NCI-H2227 (cell line): ENCODE results near the gene ARHGAP31.
"Not testable (repeated sequence)": the region's sequence is repeated elsewhere in the genome, so short reads cannot be mapped to it uniquely, and the experiment has no call there.

Experiments
- DNase-seq: peaks from one replicate; lab custom pipeline; 2025; ENCODE audit not compliant: unreplicated experiment; lab: John Stamatoyannopoulos, UW

Gene ARHGAP31

DNA sequence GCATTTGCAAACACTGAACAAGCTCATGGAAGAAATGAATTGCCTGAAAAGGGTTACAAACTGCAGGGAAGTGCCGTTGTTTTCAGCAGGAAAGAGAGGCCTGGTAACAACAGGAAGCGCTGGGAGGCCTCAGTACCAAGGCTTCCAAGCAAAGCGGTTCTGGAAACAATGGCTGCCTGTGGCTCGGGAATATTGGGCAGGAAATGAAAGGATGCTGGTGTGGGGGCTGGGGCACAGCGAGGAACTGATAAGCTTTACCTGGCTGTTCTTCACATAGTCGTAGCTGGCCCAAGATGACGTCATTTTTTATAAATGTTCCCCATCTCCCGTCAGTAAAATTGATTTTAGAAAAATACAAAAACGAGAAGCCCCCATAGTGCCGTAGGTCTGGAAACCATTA, 55.9 kb downstream of the ARHGAP31 start:
- DNase-seq, result no peak

DNA sequence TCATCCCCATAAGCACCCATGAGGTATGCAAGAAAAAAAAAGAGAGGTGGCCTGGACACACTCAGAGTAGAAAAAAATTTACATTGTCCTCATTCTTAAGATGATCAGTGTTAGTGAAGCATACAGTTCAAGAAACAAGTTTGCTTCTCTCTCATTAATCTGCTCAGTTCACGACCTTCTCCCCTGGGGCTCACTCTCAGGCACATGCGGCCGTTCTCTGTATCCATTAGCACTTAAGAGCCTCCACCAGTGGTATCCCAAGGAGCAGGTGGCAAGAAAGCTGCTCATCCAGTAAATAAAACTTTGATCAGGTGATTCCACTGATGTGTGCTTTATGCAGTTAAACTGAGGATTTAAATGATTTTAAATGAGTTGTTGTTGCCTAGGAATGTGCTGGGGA, 57.4 kb downstream of the ARHGAP31 start:
- no peak for DNase-seq

DNA sequence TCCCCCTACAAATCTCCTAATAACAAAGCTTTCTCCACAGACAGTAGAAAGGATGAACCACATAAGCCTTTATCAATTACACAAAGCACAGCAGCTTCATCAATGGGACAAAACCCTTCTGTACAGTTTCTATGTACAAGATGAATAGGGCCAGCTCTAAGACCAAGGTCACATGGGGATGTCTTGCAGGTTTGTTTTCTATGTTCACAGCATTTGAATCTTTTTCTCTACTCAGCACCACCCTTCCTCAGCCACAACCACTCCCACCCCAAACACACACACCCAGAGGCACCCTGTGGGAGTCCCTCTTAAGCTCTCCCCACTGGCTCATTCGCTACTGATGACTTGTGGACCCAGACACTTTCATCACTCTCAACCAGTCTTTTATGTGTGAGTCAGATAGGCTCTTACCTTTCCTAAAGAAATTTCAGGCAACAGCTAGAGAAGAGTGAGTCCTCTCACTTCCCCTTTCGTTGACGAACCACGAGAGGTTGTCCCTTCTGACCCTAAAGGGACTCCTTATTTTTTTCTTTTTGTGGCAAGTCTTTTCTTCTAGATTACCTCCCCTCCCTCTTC, 57.9 kb downstream of the ARHGAP31 start:
- DNase-seq, result no peak

DNA sequence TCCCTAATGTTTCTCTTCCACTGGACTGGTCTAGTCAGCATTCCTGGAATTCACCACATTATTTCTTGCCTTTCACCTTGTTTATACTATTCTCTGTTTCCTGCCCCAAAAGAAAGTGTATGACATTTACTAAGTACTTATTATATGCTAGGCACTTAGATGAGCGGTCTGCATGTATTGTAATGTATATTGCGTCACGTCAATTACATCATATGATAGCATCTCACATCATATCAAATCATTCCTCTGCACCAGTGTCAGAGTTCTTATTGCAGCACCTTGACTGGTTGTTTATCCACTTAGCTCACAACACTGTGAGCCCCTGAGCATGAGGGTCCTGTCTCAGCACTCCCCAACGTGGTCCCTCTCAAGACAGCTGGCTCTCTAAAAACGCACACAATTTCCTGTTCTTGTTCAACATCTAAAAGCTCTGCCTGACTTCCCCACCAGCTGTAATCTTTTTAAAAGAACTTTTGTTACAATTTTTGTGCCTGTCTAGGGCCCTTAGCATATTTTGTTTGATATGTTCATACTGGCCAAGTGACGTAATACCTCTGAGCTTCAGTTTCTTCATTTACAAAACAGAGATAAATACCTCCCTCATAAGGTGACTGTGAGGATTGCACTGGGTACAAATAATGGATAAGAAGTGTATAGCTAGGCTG, 58.8 kb downstream of the ARHGAP31 start:
- no peak for DNase-seq

DNA sequence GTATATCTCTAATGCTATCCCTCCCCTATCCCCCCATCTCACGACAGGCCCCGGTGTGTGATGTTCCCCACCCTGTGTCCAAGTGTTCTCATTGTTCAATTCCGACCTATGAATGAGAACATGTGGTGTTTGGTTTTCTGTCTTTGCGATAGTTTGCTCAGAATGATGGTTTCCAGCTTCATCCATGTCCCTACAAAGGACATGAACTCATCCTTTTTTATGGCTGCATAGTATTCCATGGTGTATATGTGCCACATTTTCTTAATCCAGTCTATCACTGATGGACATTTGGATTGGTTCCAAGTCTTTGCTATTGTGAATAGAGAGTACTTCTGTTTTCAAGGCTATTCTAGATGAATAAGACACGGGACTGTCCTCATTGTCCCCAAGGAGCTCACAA, 61.4 kb downstream of the ARHGAP31 start:
- DNase-seq, result not testable (repeated sequence)

DNA sequence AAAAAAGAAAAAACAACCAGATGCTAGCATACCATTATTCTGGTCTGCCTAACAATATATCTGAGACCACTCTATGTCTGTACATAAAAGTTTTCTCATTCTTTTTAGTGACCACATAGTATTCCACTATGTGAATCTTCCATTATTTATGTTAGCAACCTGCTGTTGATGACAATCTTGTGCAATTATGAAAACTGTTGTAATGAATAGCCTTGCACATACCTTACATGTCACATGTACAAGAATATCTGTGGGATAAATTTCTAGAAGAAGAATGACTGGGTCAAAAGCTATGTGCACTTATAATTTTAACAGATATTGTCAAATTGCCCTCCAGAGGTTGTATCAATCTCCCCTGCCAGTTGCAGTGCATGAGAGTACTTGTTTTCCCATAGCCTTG, 62.5 kb downstream of the ARHGAP31 start:
- no peak for DNase-seq

DNA sequence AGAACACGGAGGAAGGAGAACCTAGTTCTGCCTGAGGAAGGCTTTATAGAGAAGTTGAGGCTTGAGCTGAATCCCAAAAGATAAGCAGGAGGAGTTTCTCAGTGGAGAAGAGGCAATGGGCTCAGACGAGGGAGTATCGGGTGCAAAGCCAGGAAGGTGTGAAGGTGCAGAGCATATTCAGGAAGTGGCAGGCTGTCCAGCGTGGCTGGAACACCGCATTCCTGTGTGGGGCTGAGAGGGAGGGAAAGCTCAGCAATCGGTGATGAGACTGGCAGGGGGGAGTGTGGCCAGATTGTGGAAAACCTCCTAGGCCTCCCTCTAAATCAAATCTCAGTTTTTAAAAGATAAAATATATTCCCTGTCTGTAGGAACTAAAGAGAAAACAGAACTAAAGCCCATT, 63.0 kb downstream of the ARHGAP31 start:
- DNase-seq, result no peak

DNA sequence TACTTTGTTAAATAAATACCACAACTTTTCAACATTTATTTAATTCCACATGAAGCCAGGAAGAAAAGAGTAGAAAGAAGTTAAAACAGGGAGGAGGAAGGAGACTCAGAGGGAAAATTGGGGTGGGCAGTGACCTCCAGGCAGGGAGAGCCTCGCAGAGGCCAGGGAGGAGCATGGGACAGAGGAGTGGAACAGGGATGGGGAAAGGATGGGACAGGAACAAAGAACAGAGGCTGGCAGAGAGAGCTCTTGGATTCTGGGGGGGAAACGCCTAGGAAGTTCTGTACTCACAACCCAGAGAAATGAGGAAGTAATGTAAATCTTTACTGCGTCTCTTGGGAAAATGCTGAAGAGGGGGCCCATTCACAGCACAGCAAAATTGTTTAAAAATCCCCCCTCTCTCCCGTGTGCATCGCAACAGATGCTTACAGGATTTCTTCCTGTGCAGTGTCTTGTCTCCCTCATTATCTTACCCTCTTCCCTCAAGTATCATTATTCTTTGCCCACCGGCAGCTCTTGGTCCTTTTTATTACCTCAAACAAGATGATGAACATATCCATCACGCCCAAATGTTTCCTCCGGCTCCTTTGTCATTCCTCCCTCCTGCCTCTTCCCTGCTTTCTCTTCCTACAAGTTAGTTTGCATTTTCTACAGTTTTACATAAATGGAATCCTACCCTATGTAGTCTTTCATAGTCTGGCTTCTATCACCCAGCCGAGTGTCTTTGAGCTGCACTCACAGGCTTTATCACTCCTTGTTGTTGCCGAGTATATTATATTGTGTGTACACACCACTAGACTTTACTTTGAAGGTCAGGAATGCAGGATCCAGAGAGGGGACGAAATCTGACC, 65.5 kb downstream of the ARHGAP31 start:
- DNase-seq, result no peak

DNA sequence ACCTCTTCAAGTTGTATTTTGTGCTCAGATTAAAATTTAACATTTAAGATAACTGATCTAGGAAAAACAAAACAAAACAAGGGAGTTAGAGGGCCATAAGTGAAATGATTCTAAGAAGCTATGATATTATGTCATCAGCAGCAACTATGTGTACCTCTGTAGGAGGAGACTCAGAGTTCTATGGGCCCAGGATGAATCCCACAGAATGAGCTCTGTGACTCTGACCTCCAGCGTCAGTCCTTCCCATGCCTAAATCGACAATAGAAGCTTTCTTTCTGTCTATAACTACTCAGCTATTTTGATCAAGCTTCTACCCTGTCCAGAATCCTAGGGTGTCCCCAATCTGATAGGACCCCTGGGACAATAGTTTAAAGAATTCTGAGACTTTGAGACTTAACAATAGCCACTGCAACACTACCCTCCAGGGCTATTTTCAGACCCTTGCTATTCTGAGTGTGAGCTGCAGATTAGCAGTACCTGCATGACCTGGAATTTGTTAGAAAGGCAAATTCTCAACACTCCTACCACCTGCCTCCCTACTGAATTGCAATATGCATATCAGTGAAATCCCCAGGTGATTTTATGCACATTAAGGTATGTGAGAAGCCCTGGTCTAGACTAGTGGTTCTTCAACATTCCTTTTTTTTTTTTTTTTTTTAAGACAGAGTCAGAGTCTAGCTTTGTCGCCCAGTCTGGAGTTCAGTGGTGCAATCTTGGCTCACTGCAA, 66.7 kb downstream of the ARHGAP31 start:
- DNase-seq, result no peak

DNA sequence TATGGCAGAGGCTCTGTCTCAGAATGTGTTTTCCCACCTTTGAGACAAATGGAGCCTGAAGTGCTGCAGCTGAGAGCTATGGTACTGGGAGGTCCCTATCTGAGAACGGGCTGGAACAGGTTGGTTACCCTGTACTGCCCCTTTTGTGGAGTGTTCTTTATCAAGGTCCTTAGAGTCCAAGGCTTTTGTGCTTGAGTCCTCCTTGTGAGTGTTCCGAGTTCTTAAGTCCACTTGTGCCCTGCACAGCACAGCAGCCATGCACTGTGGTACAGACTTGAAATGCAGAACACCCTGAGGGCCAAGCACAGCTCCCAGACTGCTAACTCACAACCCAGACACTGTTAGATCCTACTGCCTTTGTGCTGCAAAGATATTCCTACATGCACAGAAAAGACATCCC, 67.8 kb downstream of the ARHGAP31 start:
- DNase-seq, result no peak

DNA sequence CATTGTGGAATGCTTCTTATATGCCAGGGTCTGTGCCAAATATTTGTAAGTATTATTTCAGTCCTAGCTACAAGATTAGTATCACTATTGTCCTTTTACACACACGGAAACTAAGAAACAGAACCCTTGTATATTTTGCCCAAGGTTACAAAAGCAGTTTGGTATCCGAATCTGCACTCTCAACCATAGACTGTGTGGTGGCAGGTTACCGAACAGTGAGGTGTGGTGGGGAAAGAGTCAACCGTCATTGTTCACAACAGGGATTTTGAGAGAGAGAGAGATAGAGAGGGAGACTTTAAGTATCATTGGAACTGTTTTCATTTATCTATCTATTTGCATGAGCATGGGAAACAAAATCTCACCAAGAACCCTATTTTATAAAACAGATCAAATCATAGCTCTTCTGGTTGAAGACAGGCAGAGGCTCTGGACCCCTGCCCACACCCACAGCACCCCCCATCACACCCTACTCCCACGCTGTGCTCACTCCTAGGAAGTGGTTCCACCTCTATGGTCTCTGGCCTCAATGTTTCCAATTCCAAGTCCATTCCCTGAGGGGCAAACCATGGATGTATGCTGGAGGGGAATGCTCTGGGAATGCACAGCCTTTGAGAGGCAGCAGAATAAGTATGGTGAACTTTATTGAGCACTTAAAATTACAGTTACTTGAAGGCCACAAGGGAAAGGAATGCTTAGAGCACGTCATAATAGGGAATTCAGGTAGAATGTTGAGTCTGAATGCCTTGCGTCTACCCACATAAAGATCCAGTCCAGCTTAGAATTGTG, 69.0 kb downstream of the ARHGAP31 start:
- no peak for DNase-seq

DNA sequence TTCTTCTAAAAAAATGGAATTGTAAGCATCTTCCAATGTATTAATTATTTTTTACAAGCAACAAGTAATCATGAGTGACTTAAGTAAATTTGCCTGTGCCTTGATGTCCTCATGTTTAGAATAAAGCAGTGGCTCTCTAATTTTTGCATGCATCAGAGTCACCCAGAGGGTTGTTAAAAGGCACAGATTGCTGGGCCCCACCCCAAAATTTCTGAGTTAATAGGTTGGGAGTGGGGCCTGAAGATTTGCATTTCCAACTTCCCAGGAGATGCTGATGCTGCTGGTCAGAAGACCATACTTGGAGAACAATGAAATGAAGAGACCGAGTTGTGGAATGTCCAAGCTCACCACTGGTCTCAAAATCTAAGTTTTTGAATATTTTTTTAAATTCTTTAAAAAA, 70.2 kb downstream of the ARHGAP31 start:
- DNase-seq, result no peak

DNA sequence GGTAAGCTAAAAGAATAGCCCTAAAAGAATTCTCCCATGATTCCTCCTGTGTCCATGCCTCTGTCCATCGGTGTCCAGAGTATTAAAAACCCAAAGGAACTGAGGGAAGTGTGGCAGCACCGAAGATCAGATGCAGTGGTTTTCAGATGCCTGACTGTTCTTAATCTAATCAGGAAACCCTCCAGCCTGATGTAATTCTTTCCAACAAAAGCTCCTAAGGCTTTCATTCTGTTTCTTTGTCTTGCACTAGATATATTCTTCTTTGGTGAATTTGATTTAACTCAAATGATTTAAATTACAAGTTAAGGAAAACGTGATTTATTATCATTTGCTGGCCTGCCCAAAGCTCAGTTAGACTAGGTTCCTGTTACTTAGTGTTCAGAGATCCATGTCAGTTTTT, 71.2 kb downstream of the ARHGAP31 start:
- no peak for DNase-seq

DNA sequence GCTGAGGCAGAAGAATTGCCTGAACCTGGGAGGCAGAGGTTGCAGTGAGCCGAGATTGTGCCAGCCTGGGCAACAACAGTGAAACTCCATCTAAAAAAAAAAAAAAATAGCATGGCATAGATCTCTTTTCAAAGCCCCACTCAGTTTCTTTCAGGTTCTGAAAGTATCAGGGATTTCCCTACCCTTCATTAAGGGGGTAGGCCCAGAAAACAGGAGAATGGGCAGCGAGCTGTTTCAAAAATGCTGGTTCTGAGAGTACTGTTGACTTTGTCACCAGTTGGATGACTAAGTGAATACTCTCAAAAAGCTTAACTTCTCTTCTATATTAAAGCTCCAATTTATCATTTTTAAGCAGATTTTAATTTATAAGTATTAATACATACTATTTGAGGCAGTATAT, 72.8 kb downstream of the ARHGAP31 start:
- DNase-seq, result no peak

DNA sequence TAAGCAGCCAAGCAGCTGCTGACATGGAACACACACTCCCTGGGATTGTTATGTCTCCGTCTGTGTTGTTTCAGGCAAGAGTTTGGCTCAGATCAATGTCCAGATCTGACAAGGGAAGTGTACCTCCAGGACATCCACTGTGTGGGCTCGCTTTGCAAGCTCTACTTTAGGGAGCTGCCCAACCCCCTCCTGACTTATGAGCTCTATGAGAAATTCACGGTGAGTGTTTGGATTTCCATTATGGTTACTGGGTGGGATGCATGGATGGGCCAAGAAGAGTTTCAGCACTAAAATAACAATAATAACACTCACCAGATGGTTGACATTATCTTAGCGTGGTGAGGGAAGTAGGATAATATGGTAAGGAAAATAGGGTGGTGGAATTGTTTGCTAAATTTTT, 74.1 kb downstream of the ARHGAP31 start:
- DNase-seq, result no peak

DNA sequence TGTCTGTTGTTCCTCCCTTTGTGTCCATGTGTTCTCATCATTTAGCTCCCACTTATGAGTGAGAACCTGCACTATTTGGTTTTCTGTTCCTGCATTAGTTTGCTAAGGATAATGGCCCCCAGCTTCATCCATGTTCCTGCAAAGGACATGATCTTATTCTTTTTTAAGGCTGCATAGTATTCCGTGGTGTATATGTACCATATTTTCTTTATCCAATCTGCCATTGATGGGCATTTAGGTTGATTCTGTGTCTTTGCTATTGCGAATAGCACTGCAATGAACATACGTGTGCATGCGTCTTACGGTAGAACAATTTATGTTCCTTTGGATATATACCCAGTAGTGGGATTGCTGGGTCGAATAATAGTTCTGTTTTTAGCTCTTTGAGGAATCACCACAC, 77.6 kb downstream of the ARHGAP31 start:
- DNase-seq, result not testable (repeated sequence)

DNA sequence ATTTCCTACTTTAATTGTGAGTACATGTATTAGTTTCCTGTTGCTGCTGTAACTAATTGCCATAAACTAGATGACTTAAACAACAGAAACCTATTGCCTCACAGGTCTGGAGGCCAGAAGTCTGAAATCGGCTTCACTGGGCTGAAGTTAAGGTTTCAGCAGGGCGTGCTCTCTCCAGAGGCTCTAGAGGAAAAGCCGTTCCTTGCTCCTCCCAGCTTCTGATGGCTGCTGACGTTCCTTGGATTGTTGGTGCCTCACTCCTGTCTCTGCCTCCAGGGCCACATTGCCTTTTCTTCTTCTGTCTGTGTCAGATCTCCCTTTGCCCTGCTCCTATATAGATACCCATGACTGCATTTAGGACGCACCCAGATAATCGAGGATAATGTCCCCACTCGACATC, 80.9 kb downstream of the ARHGAP31 start:
- no peak for DNase-seq

DNA sequence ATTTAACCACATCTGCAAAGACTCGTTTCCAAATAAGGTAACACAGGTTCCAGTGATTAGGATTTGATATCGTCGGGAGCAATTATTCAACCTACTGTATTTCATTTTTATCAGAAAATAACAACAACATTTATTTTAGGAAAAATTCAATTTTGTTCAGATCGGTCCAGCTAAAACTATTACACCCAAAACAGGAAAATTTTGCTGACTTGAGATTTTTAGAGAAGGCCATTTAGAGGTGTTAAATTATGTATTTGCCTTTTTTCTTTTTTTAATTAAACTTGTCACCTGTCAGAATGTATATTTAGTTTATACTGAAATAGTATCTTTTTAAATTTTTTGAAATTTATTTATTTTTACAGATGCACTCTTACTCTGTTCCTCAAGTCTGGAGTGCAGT, 81.3 kb downstream of the ARHGAP31 start:
- no peak for DNase-seq

DNA sequence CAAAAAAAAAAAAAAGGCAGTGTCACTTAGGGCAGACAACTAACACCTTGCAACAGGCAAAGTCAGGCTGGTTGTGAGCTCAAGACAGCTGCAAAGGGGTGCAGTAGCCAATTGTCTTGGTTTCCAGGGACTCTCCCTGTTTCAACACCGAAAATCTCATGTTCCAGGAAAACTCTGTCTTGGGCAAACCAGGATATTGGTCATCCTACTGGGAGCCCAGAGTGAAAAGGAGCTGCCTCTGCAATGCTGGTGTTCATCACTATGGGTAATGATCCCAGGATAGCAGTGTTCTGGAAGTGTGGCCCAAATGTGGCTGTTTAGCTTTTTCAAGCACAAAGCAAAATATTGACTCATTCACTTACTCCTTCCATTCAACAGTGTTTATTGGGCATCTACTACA, 82.6 kb downstream of the ARHGAP31 start:
- no peak for DNase-seq

DNA sequence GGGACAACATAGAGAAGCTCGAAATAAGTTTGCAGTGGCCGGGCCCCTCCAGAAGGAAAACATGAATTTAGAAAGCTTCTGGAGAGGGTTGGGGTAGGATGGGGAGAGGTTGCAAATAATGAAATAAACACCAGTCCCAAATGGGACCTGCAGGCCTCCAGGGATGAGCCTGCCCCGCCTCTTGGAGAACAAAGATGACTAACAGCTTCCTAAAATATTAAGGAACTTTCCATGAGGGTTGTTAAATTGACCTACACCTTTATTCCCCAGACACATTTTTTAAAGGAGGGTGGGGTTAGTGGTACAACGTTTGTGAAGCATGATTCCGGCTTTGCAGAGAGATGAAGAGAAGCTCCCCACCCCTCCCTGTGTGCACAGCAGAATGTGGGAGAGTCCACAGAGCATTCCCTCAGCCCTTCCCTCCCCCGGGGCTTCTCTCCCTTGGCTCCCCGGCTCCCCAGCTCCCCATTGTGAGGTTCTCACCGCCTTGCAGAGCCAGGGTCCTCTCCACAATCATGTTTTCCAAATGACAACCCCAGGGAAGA, 84.1 kb downstream of the ARHGAP31 start:
- DNase-seq, result no peak

DNA sequence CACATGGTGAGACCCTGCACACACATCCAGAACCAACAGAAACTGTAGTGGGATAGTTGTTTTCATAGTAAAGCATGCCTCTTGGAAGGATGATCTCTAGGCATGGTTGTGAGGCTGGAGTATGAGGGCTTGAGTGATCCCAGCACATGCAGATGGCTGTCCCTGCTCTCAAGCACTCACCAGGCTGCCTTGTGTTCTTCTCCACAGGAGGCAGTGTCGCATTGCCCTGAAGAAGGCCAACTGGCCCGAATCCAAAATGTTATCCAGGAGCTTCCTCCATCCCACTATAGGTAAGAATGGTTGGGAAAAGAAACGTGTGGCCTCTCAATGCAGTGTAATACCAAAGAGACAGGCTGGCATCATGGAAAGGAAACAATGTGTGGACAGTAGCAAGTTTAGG, 86.5 kb downstream of the ARHGAP31 start:
- no peak for DNase-seq
